MCF 10A (cell line): Measurements from ENCODE around the gene TMEM198. TPM values are rescaled to one million over a fixed set of nuclear protein-coding genes. Genes with fewer than 3 reads are reported as not detected.

Experiments used
- BruUV-seq: library from RNA; stranded (reverse); fragments of 400-500 nt; replicated peaks from 2 replicates; lab custom pipeline; 2021; lab: Mats Ljungman, UMichigan
- CTCF ChIA-PET: fragments of 300-600 bp; sonication (Branson Sonifier 250); formaldehyde crosslinking; extraction: SDS; loops from one replicate; lab custom pipeline; 2021; ENCODE audit warnings: antibody characterized with exemption, inconsistent platforms; lab: Yijun Ruan, JAX
- POLR2A ChIA-PET: fragments of 300-600, 350-650 bp; sonication (Branson Sonifier 250); formaldehyde crosslinking; extraction: SDS; loops from one replicate; lab custom pipeline; 2020; ENCODE audit warnings: antibody characterized with exemption, inconsistent platforms; lab: Yijun Ruan, JAX
- DNase-seq: peaks from one replicate; pipeline ENCODE4 v3.0.0-alpha.2; 2018; ENCODE audit not compliant: unreplicated experiment
- H3K27ac Mint-ChIP-seq: one replicate; pipeline ENCODE4 v1.8.0; 2022; ENCODE audit warnings: mild to moderate bottlenecking, low read depth, mixed read lengths; ENCODE audit not compliant: unreplicated experiment
- H3K27me3 Mint-ChIP-seq: one replicate; pipeline ENCODE4 v1.8.0; 2022; ENCODE audit warnings: mixed read lengths; ENCODE audit not compliant: insufficient read depth, unreplicated experiment
- H3K36me3 Mint-ChIP-seq: one replicate; pipeline ENCODE4 v1.8.0; 2022; ENCODE audit warnings: mild to moderate bottlenecking, moderate library complexity, mixed read lengths; ENCODE audit not compliant: insufficient read depth, unreplicated experiment
- H3K4me1 Mint-ChIP-seq: one replicate; pipeline ENCODE4 v1.8.0; 2022; ENCODE audit warnings: mixed read lengths; ENCODE audit not compliant: insufficient read depth, unreplicated experiment
- H3K4me3 Mint-ChIP-seq: one replicate; pipeline ENCODE4 v1.8.0; 2022; ENCODE audit warnings: mild to moderate bottlenecking, moderate library complexity, mixed read lengths; ENCODE audit not compliant: unreplicated experiment
- H3K9me3 Mint-ChIP-seq: one replicate; pipeline ENCODE4 v1.8.0; 2022; ENCODE audit warnings: mixed read lengths; ENCODE audit not compliant: unreplicated experiment
- intact Hi-C: fragments of 100-400 bp; cut with micrococcal nuclease; formaldehyde crosslinking; loops from 2 replicates; pipeline ENCODE4 v1.14.1; 2022
- total RNA-seq: library from RNA; stranded (reverse); gene quantifications from 2 replicates; pipeline ENCODE4 v1.2.3, GENCODE V29; 2022
- TF ChIP-seq, protein P1 (sequence below): fragments of 200-600 bp; IDR thresholded peaks from one replicate; pipeline ENCODE4 v1.8.0; 2022; ENCODE audit warnings: antibody characterized with exemption, mild to moderate bottlenecking; ENCODE audit not compliant: unreplicated experiment

Gene TMEM198
- total RNA-seq, 1 experiment from 2014 or later, result 6.3 TPM

DNA sequence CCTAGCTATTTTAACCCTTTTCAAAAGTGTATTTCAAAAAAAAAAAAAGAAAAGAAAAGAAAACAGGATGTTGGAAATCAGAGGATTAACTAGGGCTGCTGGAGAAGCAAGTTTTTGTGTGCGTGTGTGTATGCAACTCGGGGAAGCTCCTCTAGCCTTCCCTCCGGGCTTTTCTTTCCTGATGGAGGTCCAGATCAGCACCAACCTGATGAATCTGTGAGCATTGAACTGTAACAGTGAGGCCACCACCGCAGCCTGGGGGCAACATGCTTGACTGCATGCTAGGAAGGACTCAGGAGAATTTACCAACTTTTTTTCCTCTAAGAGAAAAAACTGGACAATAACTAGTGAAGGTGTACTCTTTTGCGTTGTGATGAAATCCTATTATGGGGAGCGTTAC is 25.2 kb downstream of the TMEM198 start:
- ChIA-PET CTCF (interaction anchor here (0.6 to 2.1 kb wide), 3 partner anchors 9 to 180 kb away, joined by 3 to 15 read pairs (median 3); no protein-coding TSS in a partner anchor), POLR2A (interaction anchor here (0.6 to 1.1 kb wide), 3 partner anchors 9 to 76 kb away, joined by 3 to 4 read pairs (median 3); partner anchors contain the start of gene STK11IP)
- no peak overlapping the region for H3K27ac Mint-ChIP-seq
- peaks cover 7% of the 10 kb centered on the region for H3K4me1 Mint-ChIP-seq
- no peak for DNase-seq
- peak overlapping the region; percentile 49 for H3K4me3 Mint-ChIP-seq
- H3K9me3 Mint-ChIP-seq, result no peaks in the 10 kb centered on the region
- intact Hi-C loops, result no loop called here
- BruUV-seq, result no TSS peak
- TF ChIP-seq, protein P1, sequence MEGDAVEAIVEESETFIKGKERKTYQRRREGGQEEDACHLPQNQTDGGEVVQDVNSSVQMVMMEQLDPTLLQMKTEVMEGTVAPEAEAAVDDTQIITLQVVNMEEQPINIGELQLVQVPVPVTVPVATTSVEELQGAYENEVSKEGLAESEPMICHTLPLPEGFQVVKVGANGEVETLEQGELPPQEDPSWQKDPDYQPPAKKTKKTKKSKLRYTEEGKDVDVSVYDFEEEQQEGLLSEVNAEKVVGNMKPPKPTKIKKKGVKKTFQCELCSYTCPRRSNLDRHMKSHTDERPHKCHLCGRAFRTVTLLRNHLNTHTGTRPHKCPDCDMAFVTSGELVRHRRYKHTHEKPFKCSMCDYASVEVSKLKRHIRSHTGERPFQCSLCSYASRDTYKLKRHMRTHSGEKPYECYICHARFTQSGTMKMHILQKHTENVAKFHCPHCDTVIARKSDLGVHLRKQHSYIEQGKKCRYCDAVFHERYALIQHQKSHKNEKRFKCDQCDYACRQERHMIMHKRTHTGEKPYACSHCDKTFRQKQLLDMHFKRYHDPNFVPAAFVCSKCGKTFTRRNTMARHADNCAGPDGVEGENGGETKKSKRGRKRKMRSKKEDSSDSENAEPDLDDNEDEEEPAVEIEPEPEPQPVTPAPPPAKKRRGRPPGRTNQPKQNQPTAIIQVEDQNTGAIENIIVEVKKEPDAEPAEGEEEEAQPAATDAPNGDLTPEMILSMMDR, result no peak
- H3K36me3 Mint-ChIP-seq, result peaks cover 19% of the 10 kb centered on the region
- no peaks in the 10 kb centered on the region for H3K27me3 Mint-ChIP-seq

DNA sequence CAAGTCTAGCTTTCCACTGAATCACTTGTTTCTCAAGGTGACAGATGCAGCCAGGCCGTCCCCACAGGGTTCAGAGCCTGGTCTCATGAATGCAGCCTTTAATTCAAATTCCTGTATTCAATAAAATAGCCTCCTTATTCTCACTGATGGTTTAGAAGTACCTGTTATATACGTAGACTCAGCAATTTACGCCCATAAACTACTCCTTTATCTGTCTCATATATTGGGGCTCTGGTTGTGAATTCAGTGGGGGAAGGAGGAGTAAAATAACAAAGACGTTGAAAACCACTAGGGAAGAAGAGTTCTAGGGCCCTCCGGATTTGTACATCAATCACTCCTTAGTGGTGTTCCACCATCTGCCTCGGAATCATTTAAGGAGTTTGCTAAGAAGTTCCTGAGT is 25.8 kb downstream of the TMEM198 start:
- no peaks in the 10 kb centered on the region for H3K9me3 Mint-ChIP-seq
- DNase-seq, result no peak
- peaks cover 19% of the 10 kb centered on the region for H3K36me3 Mint-ChIP-seq
- H3K4me1 Mint-ChIP-seq, result peaks cover 7% of the 10 kb centered on the region
- no peaks in the 10 kb centered on the region for H3K27me3 Mint-ChIP-seq
- H3K27ac Mint-ChIP-seq, result no peak overlapping the region
- CTCF ChIA-PET, result interaction anchor here (2.1 kb wide), 1 partner anchor 9 kb away, joined by 15 read pairs; no protein-coding TSS in a partner anchor
- intact Hi-C loops, result loop anchor here (1.0 kb wide), 1 partner anchor 120 kb away; no protein-coding TSS in a partner anchor
- no TSS peak for BruUV-seq
- POLR2A ChIA-PET, result interaction anchor here (1.1 kb wide), 1 partner anchor 28 kb away, joined by 4 read pairs; the partner anchor contains the start of gene STK11IP
- peak overlapping the region; percentile 49 for H3K4me3 Mint-ChIP-seq
- TF ChIP-seq, protein P1, result no peak

DNA sequence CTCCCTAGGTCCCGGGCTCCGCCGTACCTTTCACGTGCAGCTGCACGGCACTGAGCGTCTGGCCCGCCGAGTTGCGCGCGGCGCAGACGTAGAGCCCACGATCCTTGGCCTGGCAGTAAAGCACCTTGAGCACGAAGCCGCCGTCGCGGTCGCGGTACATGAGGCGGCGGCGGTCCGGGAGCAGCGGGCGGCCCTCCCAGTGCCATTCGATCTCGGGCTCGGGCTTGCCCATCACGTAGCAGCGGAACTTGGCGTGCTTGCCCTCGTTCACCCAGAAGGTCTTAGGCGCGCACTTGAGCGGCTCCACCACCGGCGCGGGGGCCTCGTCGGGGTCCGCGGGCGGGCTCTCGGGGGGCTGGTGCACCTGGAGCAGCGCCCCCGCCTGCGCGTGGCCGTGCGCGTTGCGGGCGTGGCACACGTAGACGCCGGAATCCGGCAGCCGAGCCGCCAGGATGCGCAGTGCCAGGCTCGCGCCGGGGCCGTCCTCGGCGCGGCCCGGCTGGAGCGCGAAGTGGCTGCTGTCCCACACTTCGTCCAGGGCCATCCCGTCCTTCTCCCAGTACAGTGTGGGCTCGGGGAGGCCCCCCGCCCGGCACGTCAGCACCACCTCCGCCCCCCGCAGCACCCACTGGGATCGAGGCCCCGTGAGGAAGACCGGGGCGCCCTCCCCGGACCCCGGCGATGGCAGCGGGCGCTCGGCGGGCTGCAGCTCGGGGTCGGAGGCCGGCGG is 26.5 kb downstream of the TMEM198 start:
- Mint-ChIP-seq H3K4me1 (peaks cover 7% of the 10 kb centered on the region), H3K4me3 (peak overlapping the region; percentile 49), H3K27ac (no peak overlapping the region), H3K27me3 (no peaks in the 10 kb centered on the region), H3K36me3 (peaks cover 19% of the 10 kb centered on the region), H3K9me3 (no peaks in the 10 kb centered on the region)
- DNase-seq, result peak; percentile 40
- BruUV-seq, result no TSS peak
- intact Hi-C loops, result loop anchor here (1.0 kb wide), 1 partner anchor 119 kb away; no protein-coding TSS in a partner anchor
- ChIA-PET CTCF (interaction anchor here (0.6 to 2.3 kb wide), 5 partner anchors 10 to 166 kb away, joined by 3 to 23 read pairs (median 4); no protein-coding TSS in a partner anchor), POLR2A (interaction anchor here (0.5 to 2.8 kb wide), 8 partner anchors 13 to 118 kb away, joined by 3 to 49 read pairs (median 7); partner anchors contain the start of genes CHPF, GMPPA, STK11IP and TMEM198)
- TF ChIP-seq, protein P1, result no peak

DNA sequence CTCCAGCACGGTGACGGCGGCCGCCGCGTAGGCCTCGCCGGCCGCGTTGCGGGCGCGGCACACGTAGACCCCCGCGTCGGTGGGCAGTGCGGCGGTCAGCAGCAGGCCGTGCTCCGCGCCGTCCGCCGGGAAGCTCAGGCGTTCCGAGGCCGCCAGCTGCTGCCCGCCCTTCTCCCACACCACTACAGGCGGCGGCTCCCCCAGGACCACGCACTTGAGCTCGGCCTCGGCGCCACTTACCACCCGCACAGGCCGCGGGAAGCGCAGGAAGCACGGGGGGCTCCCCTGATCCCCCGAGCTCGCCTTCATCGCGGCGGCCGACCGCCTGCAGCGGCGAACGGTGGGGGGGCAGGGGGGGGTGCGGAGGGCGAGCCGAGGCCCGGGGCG is 27.1 kb downstream of the TMEM198 start:
- no TSS peak for BruUV-seq
- no peak for DNase-seq
- peak overlapping the region; percentile 49 for H3K4me3 Mint-ChIP-seq
- TF ChIP-seq, protein P1, result no peak
- POLR2A ChIA-PET, result interaction anchor here (0.5 to 2.8 kb wide), 10 partner anchors 14 to 118 kb away, joined by 3 to 49 read pairs (median 6); partner anchors contain the start of genes CHPF, GMPPA, STK11IP and TMEM198
- peaks cover 7% of the 10 kb centered on the region for H3K4me1 Mint-ChIP-seq
- CTCF ChIA-PET, result interaction anchor here (0.6 to 2.3 kb wide), 5 partner anchors 10 to 167 kb away, joined by 3 to 23 read pairs (median 4); no protein-coding TSS in a partner anchor
- intact Hi-C loops, result loop anchor here (1.0 kb wide), 1 partner anchor 118 kb away; no protein-coding TSS in a partner anchor
- H3K36me3 Mint-ChIP-seq, result peaks cover 19% of the 10 kb centered on the region
- H3K9me3 Mint-ChIP-seq, result no peaks in the 10 kb centered on the region
- H3K27me3 Mint-ChIP-seq, result no peaks in the 10 kb centered on the region
- no peak overlapping the region for H3K27ac Mint-ChIP-seq
